Measurements from ENCODE around the gene ABTB1.
A peak's percentile ranks its signal among the peaks of the same experiment; 100 is the strongest.

Gene ABTB1

DNA sequence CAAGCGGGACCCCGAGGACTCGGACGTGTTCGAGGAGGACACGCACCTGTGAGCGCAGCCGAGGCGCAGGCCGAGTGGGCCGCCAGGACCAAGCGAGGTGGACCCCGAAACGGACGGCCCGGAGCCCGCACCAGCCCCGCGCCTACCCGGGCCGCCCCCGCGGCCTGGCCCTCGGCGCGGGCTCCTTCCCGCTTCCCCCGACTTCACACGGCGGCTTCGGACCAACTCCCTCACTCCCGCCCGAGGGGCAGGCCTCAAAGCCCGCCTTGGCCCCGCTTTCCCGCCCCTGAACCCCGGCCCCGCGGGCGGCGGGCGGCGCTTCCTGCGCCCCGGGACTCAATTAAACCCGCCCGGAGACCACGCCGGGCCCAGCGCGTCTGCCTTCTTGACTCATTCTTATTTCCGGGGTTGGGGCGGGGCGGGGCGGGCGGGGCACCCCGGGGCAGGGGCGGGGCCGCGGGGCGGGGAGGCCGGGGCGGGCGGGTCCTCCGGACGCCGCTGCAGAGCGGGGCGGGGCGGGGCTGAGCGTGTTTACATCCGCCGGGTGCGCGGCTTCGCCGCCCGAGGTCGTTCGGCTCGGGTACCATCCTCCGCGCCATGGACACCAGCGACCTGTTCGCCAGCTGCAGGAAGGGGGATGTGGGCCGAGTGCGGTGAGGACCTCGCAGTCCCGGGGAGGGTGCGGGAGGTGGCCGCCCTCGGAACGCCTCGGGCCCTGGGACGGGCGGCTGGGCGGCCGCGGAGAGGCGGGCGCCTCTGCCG lies at the start of gene ABTB1:
Gene ABTB1, plus strand, starts transcription at position 524 of the 762 bp plus-strand sequence. Its CDS starts 74 bp downstream, at position 598.
- no peak for DNase-seq (ENCODE audit: low read depth)
- peak within 1 kb of the TSS; percentile 68 for H3K4me3 ChIP-seq (ENCODE audit: low read depth, low read length)

DNA sequence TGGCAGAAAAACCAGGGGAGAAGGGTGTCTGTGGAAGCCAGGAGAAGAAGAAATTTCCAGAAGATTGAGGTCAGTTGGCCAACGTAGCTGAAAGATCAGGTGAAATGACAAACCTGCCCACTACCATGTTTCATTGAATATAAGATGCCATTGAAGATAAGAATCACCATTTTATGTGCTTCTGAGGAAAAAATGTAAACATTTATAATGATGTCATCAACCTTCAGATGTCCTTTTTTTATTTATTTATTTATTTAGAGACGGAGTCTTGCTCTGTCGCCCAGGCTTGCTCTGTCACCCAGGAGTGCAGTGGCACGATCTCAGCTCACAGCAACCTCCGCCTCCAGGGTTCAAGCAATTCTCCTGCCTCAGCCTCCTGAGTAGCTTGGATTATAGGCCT lies 48.7 kb upstream of the ABTB1 start:
- DNase-seq (ENCODE audit: low read depth): no peak
- H3K4me3 ChIP-seq (ENCODE audit: low read depth, low read length): no peak overlapping the region

DNA sequence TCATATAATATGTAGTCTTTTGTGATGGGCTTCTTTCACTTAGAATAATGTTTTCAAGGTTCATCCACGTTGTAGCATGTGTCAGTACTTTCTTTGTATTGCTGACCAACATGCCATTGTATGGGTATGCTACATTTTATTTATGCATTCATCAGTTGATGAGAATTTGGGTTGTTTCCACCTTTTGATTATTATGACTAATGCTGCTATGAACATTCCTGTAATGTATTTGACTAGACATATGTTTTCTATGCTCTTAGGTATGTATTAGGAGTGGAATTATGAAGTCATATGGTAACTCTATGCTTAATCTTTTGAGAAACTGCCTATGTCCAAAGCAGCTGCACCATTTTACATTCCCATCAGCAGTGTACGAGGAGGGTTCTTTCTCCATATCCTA lies 46.9 kb upstream of the ABTB1 start:
- DNase-seq (ENCODE audit: low read depth): no peak
- no peak overlapping the region for H3K4me3 ChIP-seq (ENCODE audit: low read depth, low read length)

DNA sequence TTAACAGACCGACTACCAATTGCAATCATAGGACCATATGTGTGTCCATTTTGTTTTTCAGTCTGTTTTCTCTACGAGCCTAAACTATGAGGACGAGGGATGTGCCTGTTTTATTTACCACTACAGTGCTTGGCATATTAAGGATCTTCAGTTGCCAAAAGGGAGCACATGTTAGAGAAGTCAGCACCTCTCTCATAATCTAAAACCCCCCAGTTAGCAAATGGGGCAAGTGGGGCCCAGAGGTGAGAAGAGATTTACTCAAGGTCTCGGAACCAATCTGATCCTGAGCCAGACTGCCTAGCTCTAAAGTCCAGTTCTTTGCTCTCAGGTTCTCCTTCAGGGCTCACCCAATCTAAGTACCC lies 44.3 kb upstream of the ABTB1 start:
- H3K4me3 ChIP-seq (ENCODE audit: low read depth, low read length): peak overlapping the region; percentile 25
- no peak for DNase-seq (ENCODE audit: low read depth)

DNA sequence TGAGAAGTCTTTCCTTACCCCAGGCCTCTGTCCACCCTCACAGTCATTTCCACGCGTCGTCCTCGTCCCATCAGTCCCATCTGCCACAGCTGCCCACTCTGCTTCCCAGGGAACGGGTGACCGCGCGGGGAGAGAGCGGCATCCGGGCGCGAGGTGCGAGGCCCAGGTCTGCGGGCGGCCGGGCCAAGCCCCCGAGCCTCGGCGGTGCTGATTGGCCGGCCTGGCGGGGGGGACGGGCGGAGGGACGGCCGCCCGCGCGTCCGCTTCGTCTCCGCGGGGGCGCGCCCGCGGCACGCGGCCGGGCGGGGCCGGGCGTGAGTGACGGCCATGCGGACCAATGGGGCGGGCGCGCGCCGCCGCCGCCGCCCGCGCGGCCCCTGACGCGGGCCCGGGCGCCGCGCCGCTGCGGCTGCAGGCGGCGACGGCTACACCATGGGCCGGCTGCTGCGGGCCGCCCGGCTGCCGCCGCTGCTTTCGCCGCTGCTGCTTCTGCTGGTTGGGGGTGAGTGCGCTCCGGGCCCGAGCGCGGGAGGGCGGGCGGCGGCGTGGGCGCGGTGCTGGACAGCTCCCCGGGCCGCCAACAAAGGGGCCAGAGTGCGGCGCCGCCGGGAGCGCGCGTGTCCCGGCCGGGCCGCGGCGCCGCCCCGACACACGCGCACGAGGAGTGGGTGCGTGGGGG lies 43.8 kb upstream of the ABTB1 start, which contains the start of gene PODXL2:
Gene PODXL2, plus strand, starts transcription at position 398 of the 679 bp plus-strand sequence. Its CDS starts 35 bp downstream, at position 433.
- DNase-seq (ENCODE audit: low read depth): peak; percentile 20
- peak within 1 kb of the TSS; percentile 48 for H3K4me3 ChIP-seq (ENCODE audit: low read depth, low read length)

DNA sequence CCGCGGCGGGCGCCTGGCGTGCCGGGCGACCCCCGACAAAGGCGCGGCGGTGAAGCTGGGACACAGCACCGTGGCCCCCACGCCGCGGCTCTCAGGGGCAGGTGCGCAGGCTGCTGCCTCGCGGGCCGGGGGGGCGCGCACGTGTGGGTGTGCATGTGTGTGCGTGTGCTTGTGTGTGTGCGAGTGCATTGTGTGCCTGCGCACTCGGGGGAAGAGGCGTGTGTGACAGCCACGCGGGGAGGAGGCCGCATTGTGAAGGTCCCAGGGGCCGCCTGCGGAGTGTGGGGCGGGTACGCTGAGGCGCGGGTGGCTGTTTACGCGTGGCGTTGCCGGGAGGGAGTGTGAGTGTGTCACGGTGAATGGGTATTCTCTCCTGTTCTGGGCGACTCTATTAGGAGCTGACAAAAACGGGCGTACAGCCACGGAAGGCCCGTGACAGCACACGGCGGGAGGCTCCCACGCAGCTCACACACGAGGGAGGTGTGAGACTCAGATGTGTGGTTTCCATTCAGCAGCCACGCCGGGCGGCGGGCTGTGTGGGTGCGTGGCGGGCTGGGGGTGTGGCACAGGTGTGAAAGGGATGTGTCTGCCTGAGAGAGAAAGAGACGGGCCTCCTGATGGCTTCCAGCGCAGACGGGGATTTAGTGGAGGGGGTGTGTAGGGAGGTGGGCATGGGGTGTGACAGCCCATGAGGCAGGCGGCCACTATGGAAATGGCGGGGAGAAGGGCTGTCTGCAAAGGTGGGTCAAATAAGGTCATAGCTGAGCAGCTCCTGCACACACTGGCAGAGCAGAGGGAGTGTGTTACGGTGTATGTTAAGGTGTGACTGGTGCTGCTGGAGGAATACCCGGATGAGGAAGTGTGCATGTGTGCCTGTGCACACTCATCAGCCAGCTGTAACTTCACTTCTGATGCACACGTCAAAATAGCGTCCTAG lies 43.0 kb upstream of the ABTB1 start:
- H3K4me3 ChIP-seq (ENCODE audit: low read depth, low read length): peak overlapping the region; percentile 48
- DNase-seq (ENCODE audit: low read depth): no peak

DNA sequence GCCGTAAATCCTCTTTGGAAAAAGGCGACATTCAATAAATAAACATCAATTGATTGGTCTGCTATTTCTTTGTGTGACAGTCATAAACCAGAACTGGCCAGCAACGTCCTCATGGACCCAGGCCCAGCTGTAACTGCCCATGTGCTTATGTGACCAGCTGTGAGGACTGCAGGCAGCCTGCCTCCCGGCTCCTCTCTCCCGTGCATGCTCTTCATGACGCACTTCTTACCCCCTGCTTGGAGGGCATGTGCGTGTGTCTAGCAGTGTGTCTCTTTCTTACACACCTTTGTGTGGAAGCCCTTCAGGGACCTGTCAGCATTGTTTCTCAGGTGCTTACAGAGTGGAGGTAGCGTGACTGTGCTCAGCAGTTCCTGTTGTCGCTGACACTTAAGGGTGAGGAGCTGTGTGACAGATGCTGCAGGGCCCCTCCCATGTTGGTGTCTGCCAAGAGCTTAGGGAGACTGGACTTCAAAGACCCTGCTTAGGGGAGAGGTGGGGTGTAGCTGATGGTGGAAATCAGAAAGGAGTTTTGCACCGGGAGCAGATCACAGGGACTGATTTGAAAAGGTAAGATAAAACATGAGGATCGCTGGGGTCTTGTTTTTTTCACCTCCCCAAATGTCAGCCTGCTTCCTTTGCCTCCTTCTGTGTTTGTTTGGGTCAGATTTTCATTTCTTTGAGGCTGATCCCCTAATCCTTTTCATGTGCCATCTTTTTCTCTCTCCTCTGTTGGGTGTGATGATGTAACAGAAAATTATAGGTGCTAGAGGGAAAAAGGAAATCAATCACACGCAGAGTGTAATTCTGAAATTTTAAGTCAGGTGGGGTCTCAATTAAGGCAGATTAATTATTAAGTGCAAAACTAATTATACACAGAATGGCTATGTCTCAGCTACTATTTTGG lies 41.7 kb upstream of the ABTB1 start:
- DNase-seq (ENCODE audit: low read depth): no peak

DNA sequence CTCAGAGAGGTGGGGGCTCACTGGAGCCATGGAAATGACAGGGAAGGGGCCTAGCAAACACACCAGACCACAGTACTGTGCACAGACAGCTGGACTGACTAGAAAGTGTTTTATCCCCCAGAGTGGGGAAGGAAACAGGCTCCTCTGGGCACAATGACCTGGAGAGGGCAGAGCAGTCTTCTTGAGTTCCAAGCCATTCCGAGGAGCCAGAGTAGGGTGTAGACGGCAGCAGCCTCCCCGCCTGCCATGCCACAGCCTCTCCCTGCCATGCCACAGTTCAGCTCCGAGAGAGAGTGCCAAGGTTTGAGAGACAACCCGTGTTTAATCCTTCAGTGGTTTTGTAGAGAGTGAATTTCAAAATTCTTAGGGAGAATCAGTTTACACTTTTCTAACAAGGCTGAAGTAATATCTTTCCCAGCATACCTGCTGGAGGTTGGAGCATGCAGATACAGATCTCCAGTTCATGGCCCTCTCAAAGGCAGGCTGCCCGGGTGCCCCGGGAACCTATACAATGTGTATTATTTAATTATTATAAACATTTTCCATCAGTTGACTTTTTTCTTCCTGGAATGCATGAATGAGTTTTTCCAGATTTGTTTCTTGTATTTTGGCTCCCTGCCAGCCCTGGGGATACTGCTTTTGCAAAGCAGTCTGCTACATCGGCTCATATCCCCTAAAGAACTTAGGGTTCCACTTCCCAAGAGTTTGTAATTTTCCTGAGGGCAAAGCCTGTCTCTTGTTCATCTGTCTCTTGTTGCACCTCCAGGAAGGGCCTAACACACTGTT lies 40.5 kb upstream of the ABTB1 start:
- DNase-seq (ENCODE audit: low read depth): no peak
- no peak overlapping the region for H3K4me3 ChIP-seq (ENCODE audit: low read depth, low read length)

More for the DNA sequence above, 41.7 kb upstream of the ABTB1 start:
- H3K4me3 ChIP-seq (ENCODE audit: low read depth, low read length): no peak overlapping the region

DNA sequence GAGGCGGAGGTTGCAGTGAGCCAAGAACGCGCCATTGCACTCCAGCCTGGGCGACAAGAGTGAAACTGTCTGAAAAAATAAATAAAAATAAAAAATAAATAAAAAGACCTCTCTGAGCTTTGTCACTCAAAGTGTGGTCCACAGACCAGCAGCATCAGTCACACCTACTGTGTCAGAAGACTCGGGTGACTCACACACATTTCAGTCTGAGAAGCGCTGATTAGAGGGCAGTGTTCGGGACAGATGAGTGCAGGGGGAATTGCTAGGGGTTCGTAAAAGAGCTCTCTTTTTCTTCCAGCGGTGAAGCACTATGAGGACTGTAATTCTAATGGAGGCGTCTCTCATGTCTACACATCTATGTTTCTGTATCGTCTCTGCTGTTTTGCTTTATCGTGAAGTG lies 38.1 kb upstream of the ABTB1 start:
- no peak for DNase-seq (ENCODE audit: low read depth)
- no peak overlapping the region for H3K4me3 ChIP-seq (ENCODE audit: low read depth, low read length)

DNA sequence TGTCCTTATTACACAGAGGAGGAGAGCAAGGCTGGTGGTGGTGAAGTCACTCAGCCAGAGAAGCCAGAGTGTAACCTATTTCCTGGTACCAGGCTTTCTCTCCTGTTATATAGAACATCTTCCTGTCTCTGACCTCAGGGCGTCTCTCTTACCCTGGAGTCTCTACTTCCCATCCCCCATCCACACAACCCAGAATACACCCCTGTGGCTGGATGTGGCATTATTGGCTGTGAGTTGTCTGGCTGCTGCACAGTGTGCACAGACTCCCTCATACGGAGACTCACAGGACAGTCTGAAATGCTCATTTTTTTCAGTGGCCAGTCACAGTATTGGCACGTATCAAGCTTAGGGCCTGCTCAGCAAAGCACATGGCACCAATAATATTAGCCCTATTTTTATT lies 35.2 kb upstream of the ABTB1 start:
- H3K4me3 ChIP-seq (ENCODE audit: low read depth, low read length): no peak overlapping the region
- no peak for DNase-seq (ENCODE audit: low read depth)

DNA sequence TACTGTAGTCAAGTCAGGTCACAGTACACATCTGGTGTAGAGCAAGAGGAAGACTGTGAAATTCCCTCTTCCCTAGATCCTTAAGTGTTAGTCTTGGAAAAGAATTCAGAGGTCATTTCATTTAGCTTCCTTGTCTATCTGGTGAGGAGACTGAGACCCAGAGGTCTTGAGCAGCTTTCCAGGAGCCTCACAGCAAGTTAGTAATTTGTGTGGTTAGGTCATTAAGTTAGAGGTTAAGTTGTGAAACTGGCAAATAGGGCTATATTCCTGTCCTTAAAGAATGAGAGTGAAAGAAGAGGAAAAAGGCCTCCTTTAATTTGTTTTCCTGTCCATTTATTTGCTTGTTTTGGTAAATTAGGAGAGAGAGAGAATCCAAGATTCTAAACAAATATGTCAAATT lies 34.8 kb upstream of the ABTB1 start:
- no peak for DNase-seq (ENCODE audit: low read depth)

DNA sequence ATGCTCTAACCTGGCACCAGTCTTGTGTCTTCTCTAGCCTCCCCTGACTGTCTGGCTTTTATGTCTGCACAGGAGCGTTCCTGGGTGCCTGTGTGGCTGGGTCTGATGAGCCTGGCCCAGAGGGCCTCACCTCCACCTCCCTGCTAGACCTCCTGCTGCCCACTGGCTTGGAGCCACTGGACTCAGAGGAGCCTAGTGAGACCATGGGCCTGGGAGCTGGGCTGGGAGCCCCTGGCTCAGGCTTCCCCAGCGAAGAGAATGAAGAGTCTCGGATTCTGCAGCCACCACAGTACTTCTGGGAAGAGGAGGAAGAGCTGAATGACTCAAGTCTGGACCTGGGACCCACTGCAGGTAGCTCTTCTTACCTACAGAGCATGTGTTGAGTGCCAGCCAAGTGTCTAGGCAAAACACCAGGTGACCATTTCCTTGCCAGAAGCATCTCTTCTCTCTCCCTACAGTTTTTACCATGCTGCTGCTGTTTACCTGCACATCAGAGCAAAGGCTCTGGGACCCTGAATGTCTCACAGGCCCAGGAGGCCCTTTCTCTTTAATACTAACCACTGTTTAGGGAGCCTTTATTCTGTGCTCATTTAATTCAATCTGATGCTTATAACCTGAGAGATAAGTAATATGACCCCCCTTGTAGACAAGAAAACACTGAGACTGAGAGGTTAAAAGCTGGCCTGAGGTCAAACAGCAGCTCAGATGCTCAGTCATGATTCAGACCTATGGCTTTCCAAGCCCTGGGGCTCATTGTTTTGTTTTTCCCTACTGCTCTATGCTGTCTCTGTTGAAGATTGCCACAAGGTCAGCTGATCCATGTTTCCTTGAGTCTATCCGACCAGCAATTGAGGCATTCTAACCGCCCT lies 33.3 kb upstream of the ABTB1 start:
- no peak for DNase-seq (ENCODE audit: low read depth)
- no peak overlapping the region for H3K4me3 ChIP-seq (ENCODE audit: low read depth, low read length)

More for the DNA sequence above, 34.8 kb upstream of the ABTB1 start:
- H3K4me3 ChIP-seq (ENCODE audit: low read depth, low read length): no peak overlapping the region

DNA sequence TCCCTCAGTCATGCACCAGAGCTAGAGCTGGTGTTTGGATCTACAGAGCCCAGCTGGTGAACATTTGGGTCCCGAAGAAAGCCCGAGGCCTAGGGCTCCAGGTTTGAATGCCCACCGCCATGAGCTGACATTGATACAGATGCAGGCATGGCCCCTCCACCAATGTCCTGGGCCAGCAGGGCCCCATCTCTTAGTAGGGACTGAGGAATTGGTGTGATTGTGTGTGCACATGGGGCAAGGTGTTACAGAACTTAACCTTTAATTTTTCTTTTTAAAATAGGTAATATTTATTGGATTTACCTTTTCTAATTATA lies 32.8 kb upstream of the ABTB1 start:
- H3K4me3 ChIP-seq (ENCODE audit: low read depth, low read length): no peak overlapping the region
- no peak for DNase-seq (ENCODE audit: low read depth)

DNA sequence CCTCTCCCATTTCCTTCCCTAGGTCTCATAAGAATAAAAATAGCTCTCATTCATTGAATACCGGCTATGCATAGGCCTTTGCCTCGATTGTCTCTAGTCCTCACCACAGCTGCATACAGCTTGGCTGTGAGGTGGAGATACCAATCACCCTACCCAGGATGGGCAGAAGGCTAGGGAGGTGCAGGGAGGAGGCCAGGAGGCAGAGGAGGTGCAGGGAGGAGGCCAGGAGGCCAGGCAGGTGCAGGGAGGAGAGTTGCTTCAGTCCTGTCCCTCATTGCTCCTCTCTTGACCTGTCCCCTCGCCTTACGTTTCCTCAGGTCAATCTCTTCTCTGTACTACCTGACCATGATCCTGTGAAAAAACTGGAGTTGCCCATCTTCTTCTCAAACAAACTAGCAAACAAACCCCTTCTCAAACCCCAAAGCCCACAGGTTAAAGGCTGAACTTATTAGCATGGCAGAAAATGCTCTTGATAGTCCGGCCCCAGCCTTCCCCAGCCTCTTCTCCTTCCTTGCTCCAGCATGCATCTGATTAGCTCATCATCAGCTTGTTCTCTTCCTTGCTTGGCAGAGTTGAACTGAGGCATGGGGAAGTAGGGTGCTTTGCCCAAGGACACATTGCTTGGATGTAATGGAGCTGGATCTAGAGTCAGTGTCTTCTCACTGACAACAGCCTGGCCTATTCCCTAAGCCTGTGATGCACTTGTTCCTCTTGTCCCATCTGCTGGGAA lies 27.9 kb upstream of the ABTB1 start:
- H3K4me3 ChIP-seq (ENCODE audit: low read depth, low read length): no peak overlapping the region
- no peak for DNase-seq (ENCODE audit: low read depth)

DNA sequence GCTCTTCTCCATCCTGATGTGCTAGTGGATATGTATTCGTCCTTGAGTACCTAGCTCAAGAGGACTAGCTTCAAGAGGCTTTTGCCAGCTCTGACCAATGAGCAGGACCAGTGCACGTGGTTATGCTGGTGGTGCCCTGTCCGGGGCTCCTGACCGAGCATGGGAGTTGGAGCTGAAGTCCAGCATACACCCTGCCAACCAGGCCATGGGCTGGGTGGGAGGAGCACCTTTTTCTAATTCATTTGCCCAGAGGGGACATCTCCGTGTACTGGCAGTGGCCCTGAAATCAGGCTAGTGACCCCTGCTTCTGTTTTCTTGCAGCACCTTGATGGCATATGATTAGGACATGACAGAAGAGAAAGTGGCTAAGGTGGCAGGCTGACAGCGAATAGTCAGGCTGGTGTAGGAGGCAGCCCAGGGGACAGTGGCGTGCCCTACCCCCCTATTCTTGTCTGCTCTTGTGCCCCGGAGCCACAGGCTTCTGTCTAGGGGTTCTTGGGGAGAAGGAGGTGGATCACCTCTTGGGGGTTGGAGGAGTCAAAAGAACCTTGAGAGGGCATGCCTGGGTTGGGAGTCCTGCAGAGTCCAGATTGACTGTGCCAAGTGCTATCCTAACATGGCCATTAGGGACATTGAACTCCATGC lies 27.3 kb upstream of the ABTB1 start:
- DNase-seq (ENCODE audit: low read depth): no peak
- no peak overlapping the region for H3K4me3 ChIP-seq (ENCODE audit: low read depth, low read length)

DNA sequence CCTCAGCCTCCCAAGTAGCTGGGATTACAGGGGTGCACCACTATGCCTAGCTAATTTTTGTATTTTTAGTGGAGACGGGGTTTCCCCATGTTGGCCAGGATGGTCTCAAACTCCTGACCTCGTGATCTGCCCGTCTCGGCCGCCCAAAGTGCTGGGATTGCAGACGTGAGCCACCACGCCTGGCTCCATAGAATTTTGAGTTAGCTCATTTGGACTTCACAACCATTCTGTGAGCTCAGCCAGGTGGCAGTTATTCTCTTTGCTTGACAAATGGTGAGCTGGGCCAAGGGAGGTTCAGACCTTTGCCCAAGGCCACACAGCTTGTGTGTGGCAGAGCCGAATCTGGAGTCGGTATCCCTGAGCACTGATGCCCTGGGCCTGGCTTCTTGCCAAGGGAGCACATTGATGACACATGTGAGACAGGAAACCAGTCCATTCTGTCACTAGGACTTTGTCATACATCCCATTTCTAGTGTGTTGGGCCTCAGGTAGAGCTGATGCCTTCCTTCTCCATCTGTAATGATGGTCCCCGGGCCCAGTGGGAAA lies 26.2 kb upstream of the ABTB1 start:
- no peak for DNase-seq (ENCODE audit: low read depth)

More for the DNA sequence above, 26.2 kb upstream of the ABTB1 start:
- no peak overlapping the region for H3K4me3 ChIP-seq (ENCODE audit: low read depth, low read length)
